GM20000 (cell line): ENCODE results near the gene CLEC6A.

Source experiments
- DNase-seq: peaks from one replicate; pipeline ENCODE4 v3.0.0; 2012; ENCODE audit warnings: low spot score
- CTCF ChIP-seq: IDR thresholded peaks from 2 replicates; pipeline ENCODE4 v1.5.1; 2012; ENCODE audit warnings: mild to moderate bottlenecking, control low read depth; ENCODE audit errors: extremely low read depth, missing control alignments

Gene CLEC6A

DNA sequence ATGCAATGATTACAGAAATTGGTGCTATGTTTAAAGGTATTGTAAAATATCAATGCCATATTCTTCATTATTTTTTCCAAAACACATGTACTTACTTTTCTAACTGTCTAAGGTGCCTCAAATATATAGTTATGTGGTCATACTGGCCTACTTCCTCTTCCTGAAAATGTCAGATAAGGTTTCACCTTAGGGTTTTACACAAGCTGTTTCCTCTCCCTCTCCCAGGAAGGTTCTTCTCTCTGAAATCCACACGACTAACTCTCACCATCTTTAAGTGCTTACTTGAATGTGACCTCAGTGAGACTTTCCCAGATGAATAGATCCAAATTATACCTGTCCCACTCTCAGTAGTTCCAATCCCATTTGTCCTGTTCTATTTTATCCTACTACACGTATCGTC is 46.0 kb downstream of the CLEC6A start:
- no peak for DNase-seq
- TF ChIP-seq CTCF = no peak

DNA sequence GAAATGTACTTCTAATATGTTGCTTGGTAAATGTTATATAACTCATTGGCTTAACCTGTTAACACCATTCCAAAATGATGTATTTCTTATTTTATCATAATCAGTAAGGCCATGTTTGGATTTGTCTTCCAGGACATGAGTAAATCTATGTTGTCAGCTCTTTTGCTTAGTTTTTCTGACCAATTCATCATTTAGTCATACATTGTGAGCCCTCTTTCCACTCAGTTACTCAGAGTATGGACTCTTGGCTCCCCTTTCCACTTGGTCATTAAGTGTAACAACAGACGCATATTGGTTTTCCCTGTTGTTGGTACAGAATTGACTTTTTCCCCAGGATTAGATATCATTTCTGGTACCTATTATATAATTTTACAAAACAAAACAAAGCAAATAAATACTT is 48.6 kb downstream of the CLEC6A start:
- DNase-seq = no peak
- no peak for TF ChIP-seq CTCF

DNA sequence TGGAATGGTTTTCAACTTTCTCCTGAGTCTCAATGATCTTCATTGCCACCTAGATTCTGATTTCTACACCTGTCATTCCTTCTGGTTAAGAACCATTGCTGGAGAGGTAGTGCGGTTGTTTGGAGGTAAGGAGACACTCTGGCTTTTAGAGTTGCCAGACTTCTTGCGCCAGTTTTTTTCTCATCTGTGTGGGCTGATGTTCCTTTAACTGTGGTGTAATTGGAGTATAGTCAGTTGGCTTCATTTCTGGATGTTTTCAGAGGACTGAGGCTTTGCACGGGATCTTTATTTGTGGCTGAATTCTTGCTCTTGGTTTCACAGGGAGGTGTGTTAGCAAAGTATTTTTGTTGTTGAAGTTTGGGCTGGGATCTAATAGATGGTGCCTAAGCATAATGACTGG is 51.8 kb downstream of the CLEC6A start:
- no peak for TF ChIP-seq CTCF
- DNase-seq = no peak

- no peak for DNase-seq
- no peak for TF ChIP-seq CTCF
Measured at GRCh38 chr12:8508223-8508622, 52.5 kb downstream of the CLEC6A start.

GRCh38 chr12:8508910-8509841 is 53.4 kb downstream of the CLEC6A start:
- TF ChIP-seq CTCF = no peak
- no peak for DNase-seq

DNA sequence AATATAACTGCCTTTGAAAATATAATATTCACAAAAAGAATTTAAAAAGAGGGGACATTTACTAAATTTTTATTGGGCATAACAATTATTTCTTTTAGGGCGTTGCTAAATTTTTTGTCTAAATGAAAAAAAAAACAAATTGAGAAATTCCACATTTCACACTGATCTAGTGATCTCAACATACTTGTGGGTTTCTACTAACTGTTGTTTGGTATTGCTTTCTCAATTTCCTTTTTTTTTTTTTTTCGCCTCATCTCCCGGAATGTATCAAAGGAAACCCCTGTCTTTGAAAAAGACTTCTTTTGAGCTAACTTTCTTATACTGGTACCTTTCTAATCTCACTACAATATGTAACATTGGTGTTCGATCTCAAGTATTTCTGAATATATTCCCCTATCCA is 57.5 kb downstream of the CLEC6A start, which contains the start of gene CLEC4D:
TSS of gene CLEC4D (plus strand) at position 248 of the 400 bp plus-strand sequence. CDS start 230 bp downstream, outside the sequence.
- no peak for DNase-seq
- no peak for TF ChIP-seq CTCF

DNA sequence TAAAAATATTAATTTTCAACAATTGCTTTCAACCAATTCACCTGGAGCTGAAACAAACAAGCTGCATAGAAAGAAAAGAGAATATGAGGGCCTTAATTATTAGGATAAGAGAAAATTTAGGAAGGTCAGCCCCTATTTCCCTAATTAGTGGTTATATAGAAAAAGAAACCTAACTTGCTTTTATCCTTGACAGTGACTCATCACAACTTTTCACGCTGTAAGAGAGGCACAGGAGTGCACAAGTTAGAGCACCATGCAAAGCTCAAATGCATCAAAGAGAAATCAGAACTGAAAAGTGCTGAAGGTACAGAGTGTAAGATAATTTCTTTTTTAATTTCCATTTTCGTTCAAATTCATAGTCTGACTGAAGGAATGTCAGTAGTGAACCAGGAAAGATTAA is 62.2 kb downstream of the CLEC6A start:
- no peak for DNase-seq
- no peak for TF ChIP-seq CTCF
